MCF 10A (cell line): ENCODE measurements around the gene ZNF433. TPM values are rescaled to one million over a fixed set of nuclear protein-coding genes. Genes with fewer than 3 reads are reported as not detected.
"Not testable (repeated sequence)": the region's sequence is repeated elsewhere in the genome, so short reads cannot be mapped to it uniquely, and the experiment has no call there.

ENCODE experiments used
- Bru-seq: library from RNA; stranded (reverse); fragments of 400-500 nt; gene quantifications from one replicate; lab custom pipeline; 2021; lab: Mats Ljungman, UMichigan
- BruChase-seq, 2 experiments: library from RNA; stranded (reverse); fragments of 400-500 nt; gene quantifications; one replicate each; lab custom pipeline; 2021; lab: Mats Ljungman, UMichigan
- BruUV-seq: library from RNA; stranded (reverse); fragments of 400-500 nt; replicated peaks from 2 replicates; lab custom pipeline; 2021; lab: Mats Ljungman, UMichigan
- CTCF ChIA-PET: fragments of 300-600 bp; sonication (Branson Sonifier 250); formaldehyde crosslinking; extraction: SDS; loops from one replicate; lab custom pipeline; 2021; ENCODE audit warnings: antibody characterized with exemption, inconsistent platforms; lab: Yijun Ruan, JAX
- POLR2A ChIA-PET: fragments of 300-600, 350-650 bp; sonication (Branson Sonifier 250); formaldehyde crosslinking; extraction: SDS; loops from one replicate; lab custom pipeline; 2020; ENCODE audit warnings: antibody characterized with exemption, inconsistent platforms; lab: Yijun Ruan, JAX
- DNase-seq: peaks from one replicate; pipeline ENCODE4 v3.0.0-alpha.2; 2018; ENCODE audit not compliant: unreplicated experiment
- H3K27ac Mint-ChIP-seq: one replicate; pipeline ENCODE4 v1.8.0; 2022; ENCODE audit warnings: mild to moderate bottlenecking, low read depth, mixed read lengths; ENCODE audit not compliant: unreplicated experiment
- H3K27me3 Mint-ChIP-seq: one replicate; pipeline ENCODE4 v1.8.0; 2022; ENCODE audit warnings: mixed read lengths; ENCODE audit not compliant: insufficient read depth, unreplicated experiment
- H3K36me3 Mint-ChIP-seq: one replicate; pipeline ENCODE4 v1.8.0; 2022; ENCODE audit warnings: mild to moderate bottlenecking, moderate library complexity, mixed read lengths; ENCODE audit not compliant: insufficient read depth, unreplicated experiment
- H3K4me1 Mint-ChIP-seq: one replicate; pipeline ENCODE4 v1.8.0; 2022; ENCODE audit warnings: mixed read lengths; ENCODE audit not compliant: insufficient read depth, unreplicated experiment
- H3K4me3 Mint-ChIP-seq: one replicate; pipeline ENCODE4 v1.8.0; 2022; ENCODE audit warnings: mild to moderate bottlenecking, moderate library complexity, mixed read lengths; ENCODE audit not compliant: unreplicated experiment
- H3K9me3 Mint-ChIP-seq: one replicate; pipeline ENCODE4 v1.8.0; 2022; ENCODE audit warnings: mixed read lengths; ENCODE audit not compliant: unreplicated experiment
- CTCF ChIP-seq: fragments of 200-600 bp; IDR thresholded peaks from one replicate; pipeline ENCODE4 v1.8.0; 2022; ENCODE audit warnings: antibody characterized with exemption, mild to moderate bottlenecking; ENCODE audit not compliant: unreplicated experiment
- intact Hi-C: fragments of 100-400 bp; cut with micrococcal nuclease; formaldehyde crosslinking; loops from 2 replicates; pipeline ENCODE4 v1.14.1; 2022
- long read RNA-seq: library from polyadenylated mRNA; stranded (forward); transcript quantifications from one replicate; pipeline ENCODE4 v2.0.0, GENCODE V29; 2022
- total RNA-seq: library from RNA; stranded (reverse); gene quantifications from 2 replicates; pipeline ENCODE4 v1.2.3, GENCODE V29; 2022

The ZNF433 gene
- total RNA-seq (1.3 and 1.6 TPM in 2 replicates), Bru-seq, nascent RNA (percentile 43 among the genes with signal in this experiment), BruChase-seq, experiment 1, labeled RNA remaining after a 6-hour chase (percentile 33 among the genes with signal in this experiment), BruChase-seq, experiment 2, labeled RNA remaining after a 2-hour chase (percentile 54 among the genes with signal in this experiment)
- long read RNA-seq, partial matches to known transcripts: 0 of 2 reads
- long read RNA-seq, other reads (novel, unspliced or antisense): 1 of 2 reads

GRCh38 chr19:12035220-12036172, at the start of gene ZNF433:
TSS of gene ZNF433 (minus strand) at chr19:12035679. CDS start at chr19:12035539, 140 bp downstream.
- TF ChIP-seq CTCF: no peak
- Mint-ChIP-seq H3K36me3 (no peaks in the 10 kb centered on the region), H3K27ac (peak within 1 kb of the TSS; percentile 84), H3K4me1 (peaks cover 7% of the 10 kb centered on the region), H3K9me3 (no peaks in the 10 kb centered on the region), H3K27me3 (no peaks in the 10 kb centered on the region), H3K4me3 (peak within 1 kb of the TSS; percentile 78)
- DNase-seq: peak; percentile 73
- BruUV-seq: no TSS peak
- intact Hi-C loops: no loop called here
- CTCF ChIA-PET: interaction anchor here (0.6 to 1.0 kb wide), 3 partner anchors 55 to 335 kb away, joined by 4 to 5 read pairs (median 4); no protein-coding TSS in a partner anchor
- POLR2A ChIA-PET: interaction anchor here (0.6 to 0.8 kb wide), 4 partner anchors 64 to 341 kb away, joined by 3 read pairs; partner anchors contain the start of genes ZNF44 and ZNF700

- intact Hi-C loops, H3K4me1 Mint-ChIP-seq, CTCF ChIA-PET, H3K27ac Mint-ChIP-seq, H3K27me3 Mint-ChIP-seq, DNase-seq, H3K36me3 Mint-ChIP-seq, H3K9me3 Mint-ChIP-seq, BruUV-seq, H3K4me3 Mint-ChIP-seq: not testable (repeated sequence)
- POLR2A ChIA-PET: interaction anchor here (0.6 kb wide), 1 partner anchor 38 kb away, joined by 4 read pairs; no protein-coding TSS in a partner anchor
Observed at GRCh38 chr19:12083336-12083735, 47.9 kb upstream of the ZNF433 start.

GRCh38 chr19:12077375-12077774, 41.9 kb upstream of the ZNF433 start:
- no peaks in the 10 kb centered on the region for H3K36me3 Mint-ChIP-seq
- no peak overlapping the region for H3K4me3 Mint-ChIP-seq
- intact Hi-C loops: no loop called here
- no peak overlapping the region for H3K27ac Mint-ChIP-seq
- no peak for TF ChIP-seq CTCF
- CTCF ChIA-PET: interaction anchor here (0.7 kb wide), 1 partner anchor 13 kb away, joined by 3 read pairs; no protein-coding TSS in a partner anchor
- BruUV-seq: no TSS peak
- H3K9me3 Mint-ChIP-seq: peaks cover 26% of the 10 kb centered on the region
- no peaks in the 10 kb centered on the region for H3K27me3 Mint-ChIP-seq
- no peaks in the 10 kb centered on the region for H3K4me1 Mint-ChIP-seq
- POLR2A ChIA-PET: no interaction called here
- DNase-seq: no peak

GRCh38 chr19:12076331-12076730, 40.9 kb upstream of the ZNF433 start:
- H3K9me3 Mint-ChIP-seq: peaks cover 26% of the 10 kb centered on the region
- intact Hi-C loops, POLR2A ChIA-PET, DNase-seq, H3K4me1 Mint-ChIP-seq, H3K27me3 Mint-ChIP-seq, BruUV-seq, H3K4me3 Mint-ChIP-seq, CTCF ChIA-PET, H3K27ac Mint-ChIP-seq, H3K36me3 Mint-ChIP-seq: not testable (repeated sequence)
